ENCODE results near the gene OPA1.

GRCh38 chr3:193617628-193618027 is 24.6 kb downstream of the OPA1 start:
- TF ChIP-seq EZH2 (IDR thresholded peaks at IDR 0.05; ENCODE audit: insufficient read depth, poor library complexity, severe bottlenecking) (no peak), EZH2phosphoT487 (IDR thresholded peaks at IDR 0.05; ENCODE audit: insufficient read depth, low read depth) (no peak)
